HepG2 (cell line): Measurements from ENCODE around the gene STK10. TPM values are rescaled to one million over a fixed set of nuclear protein-coding genes. Genes with fewer than 3 reads are reported as not detected.

ENCODE experiments used
- ATAC-seq: fragments of 200-7000 bp; cut with Tn5 transposase; 3 replicates; pipeline ENCODE4 v1.9.1; 2020; ENCODE audit warnings: mild to moderate bottlenecking, moderate library complexity
- BruUV-seq: library from RNA; stranded (reverse); fragments of 400-500 nt; replicated peaks from 2 replicates; lab custom pipeline; 2021; lab: Mats Ljungman, UMichigan
- CTCF ChIA-PET: fragments of 300-600 bp; formaldehyde crosslinking; extraction: SDS; loops from one replicate; lab custom pipeline; 2021; ENCODE audit warnings: low total read pairs, inconsistent platforms, low intra/inter-chr PET ratio; lab: Yijun Ruan, JAX
- POLR2A ChIA-PET: fragments of 350-600 bp; sonication (Branson Sonifier 250); formaldehyde crosslinking; loops from one replicate; lab custom pipeline; 2020; ENCODE audit warnings: antibody characterized with exemption, inconsistent platforms; lab: Yijun Ruan, JAX
- DNase-seq: peaks from one replicate; pipeline ENCODE4 v3.0.0-alpha.2; 2015; ENCODE audit warnings: low spot score
- FAIRE-seq: peaks from 3 replicates; lab custom pipeline; 2011; peaks lifted over from hg19 to GRCh38; lab: Jason Lieb, UNC
- H2AFZ ChIP-seq: one replicate; pipeline ENCODE4 v1.6.1; 2011; ENCODE audit warnings: low read length, inconsistent platforms
- H3K27ac ChIP-seq: fragments of 300-600 bp; 3 replicates; pipeline ENCODE4 v1.8.0; 2011; ENCODE audit warnings: mixed run types, mild to moderate bottlenecking, mixed read lengths, low read length, inconsistent platforms; ENCODE audit not compliant: insufficient read depth; ENCODE audit errors: extremely low read length
- H3K27me3 ChIP-seq, 2 experiments: fragments of 200-600 bp in 1 of 2; 2 replicates in 1 of 2; 3 replicates in 1 of 2; pipeline versions ENCODE4 v1.6.0 to v1.8.0; 2011; ENCODE audit warnings: low read length in 2 of 2, mild to moderate bottlenecking in 2 of 2, moderate library complexity in 2 of 2, inconsistent platforms in 1 of 2; ENCODE audit not compliant: insufficient read depth in 2 of 2, control insufficient read depth in 1 of 2
- H3K36me3 ChIP-seq, 2 experiments: fragments of 200-600 bp in 1 of 2; replicated peaks in 1 of 2; 2 replicates in 1 of 2; 3 replicates in 1 of 2; pipeline versions ENCODE4 v1.5.1 to v1.8.0; 2011; ENCODE audit warnings: low read length in 2 of 2, inconsistent platforms in 1 of 2; ENCODE audit not compliant: insufficient read depth in 2 of 2, control insufficient read depth in 1 of 2
- H3K4me1 ChIP-seq: 2 replicates; pipeline ENCODE4 v1.5.1; 2012; ENCODE audit warnings: low read length, inconsistent platforms; ENCODE audit not compliant: insufficient read depth
- H3K4me2 ChIP-seq: 2 replicates; pipeline ENCODE4 v1.6.0; 2011; ENCODE audit warnings: low read depth, low read length, inconsistent platforms
- H3K4me3 ChIP-seq, 3 experiments: fragments of 200-600 bp in 1 of 3; sonication (generic), shearing (Covaris generic) in 1 of 3; replicated peaks in 1 of 3; 2 replicates each; pipeline ENCODE4 v1.5.1; 2011 to 2016; ENCODE audit warnings: low read length in 3 of 3, inconsistent platforms in 2 of 3, low read depth in 2 of 3, mild to moderate bottlenecking in 2 of 3, control low read depth in 1 of 3, mixed read lengths in 1 of 3; ENCODE audit not compliant: insufficient read depth in 1 of 3
- H3K79me2 ChIP-seq: one replicate; pipeline ENCODE4 v1.6.1; 2011; ENCODE audit warnings: low read length, inconsistent platforms; ENCODE audit not compliant: insufficient read depth
- H3K9ac ChIP-seq: 2 replicates; pipeline ENCODE4 v1.6.0; 2011; ENCODE audit warnings: mild to moderate bottlenecking, low read depth, low read length, inconsistent platforms; ENCODE audit not compliant: insufficient read depth
- H3K9me3 ChIP-seq: 2 replicates; pipeline ENCODE4 v1.5.1; 2012; ENCODE audit warnings: mild to moderate bottlenecking, low read length
- H4K20me1 ChIP-seq: 2 replicates; pipeline ENCODE4 v1.6.0; 2011; ENCODE audit warnings: inconsistent platforms, mild to moderate bottlenecking, low read length, moderate library complexity; ENCODE audit not compliant: insufficient read depth
- CAMTA2 ChIP-seq: sonication (generic); formaldehyde crosslinking; IDR thresholded peaks from 2 replicates; pipeline ENCODE4 v1.4.0; 2020; ENCODE audit warnings: mild to moderate bottlenecking, missing genetic modification reagents, borderline replicate concordance
- CCAR2 ChIP-seq: fragments of 200-400 bp; formaldehyde crosslinking; optimal IDR thresholded peaks from 2 replicates; pipeline ENCODE3; 2018; ENCODE audit warnings: low read depth, mild to moderate bottlenecking, low read length, moderate library complexity
- GABPA ChIP-seq, 2 experiments: IDR thresholded peaks; 2 replicates each; pipeline ENCODE4 v1.6.1; 2011 to 2016; ENCODE audit warnings: low read depth in 2 of 2, low read length in 1 of 2, missing biosample characterization in 1 of 2, missing genetic modification characterization in 1 of 2
- KMT2A ChIP-seq: sonication (generic); formaldehyde crosslinking; IDR thresholded peaks from 2 replicates; pipeline ENCODE4 v1.4.0; 2020; ENCODE audit warnings: missing genetic modification reagents
- NAIF1 ChIP-seq: sonication (generic); formaldehyde crosslinking; IDR thresholded peaks from 2 replicates; pipeline ENCODE4 v1.5.0; 2020; ENCODE audit warnings: mild to moderate bottlenecking, missing genetic modification reagents, borderline replicate concordance
- NFE2L2 ChIP-seq: fragments of 150-350 bp; IDR thresholded peaks from 2 replicates; pipeline ENCODE4 v1.6.1; 2014; ENCODE audit warnings: low read length
- NKX3-1 ChIP-seq: sonication (generic); formaldehyde crosslinking; IDR thresholded peaks from 2 replicates; pipeline ENCODE4 v1.5.0; 2020; ENCODE audit warnings: missing genetic modification reagents
- ONECUT2 ChIP-seq: sonication (generic); formaldehyde crosslinking; IDR thresholded peaks from 2 replicates; pipeline ENCODE4 v1.4.0; 2020; ENCODE audit warnings: missing genetic modification reagents
- RAD51 ChIP-seq: fragments of 450-650 bp; IDR thresholded peaks from 2 replicates; pipeline ENCODE4 v1.6.1; 2016; ENCODE audit warnings: borderline replicate concordance
- RBM39 ChIP-seq: fragments of 200-400 bp; formaldehyde crosslinking; IDR thresholded peaks from one replicate; pipeline ENCODE4 v1.6.1; 2018; ENCODE audit warnings: antibody characterized with exemption, mild to moderate bottlenecking, low read depth, low read length; ENCODE audit not compliant: poor library complexity, severe bottlenecking
- SMARCC2 ChIP-seq: fragments of 450-650 bp; IDR thresholded peaks from 2 replicates; pipeline ENCODE4 v1.6.1; 2017; ENCODE audit warnings: antibody characterized with exemption, mild to moderate bottlenecking
- SP5 ChIP-seq: IDR thresholded peaks from 2 replicates; pipeline ENCODE4 v1.6.1; 2016; ENCODE audit warnings: low read depth, borderline replicate concordance
- TEAD3 ChIP-seq: optimal IDR thresholded peaks from 2 replicates; pipeline ENCODE3; 2016; ENCODE audit warnings: borderline replicate concordance
- ZNF446 ChIP-seq: sonication (generic); formaldehyde crosslinking; IDR thresholded peaks from 2 replicates; pipeline ENCODE4 v1.5.0; 2020; ENCODE audit warnings: mild to moderate bottlenecking, missing genetic modification reagents
- ZNF709 ChIP-seq: sonication (generic); formaldehyde crosslinking; IDR thresholded peaks from 2 replicates; pipeline ENCODE4 v1.5.0; 2020; ENCODE audit warnings: mild to moderate bottlenecking, missing genetic modification reagents
- WGBS: methylation state at CpG from one replicate; pipeline ENCODE4 v1.1.6; 2017; ENCODE audit warnings: low lambda C conversion rate; 5-methylcytosine and 5-hydroxymethylcytosine counted together
- in situ Hi-C: cut with HindIII; loops from 2 replicates; pipeline ENCODE4 v1.10.0; 2017; ENCODE audit warnings: low pct_unique_long_range_greater_than_20kb; ENCODE audit not compliant: extremely low pct_ligation_motif_present
- intact Hi-C: fragments of 100-400 bp; cut with micrococcal nuclease; formaldehyde crosslinking; loops from one replicate; pipeline ENCODE4 v1.10.0; 2022; ENCODE audit not compliant: unreplicated experiment
- polyA plus RNA-seq, 8 experiments: library from polyadenylated mRNA; depleted of rRNA in 3 of 8; stranded (reverse) in 7 of 8; unstranded in 1 of 8; fragments of >200 nt; fragmentation: Illumina TruSeq in 4 of 8; extraction: Trizol in 4 of 8; gene quantifications; 2 replicates each; pipeline versions ENCODE4 v1.2.1 to v1.2.3, GENCODE V29; 2011 to 2016; ENCODE audit warnings: low read depth in 4 of 8, missing spikeins in 1 of 8, mixed read lengths in 1 of 8; ENCODE audit not compliant: insufficient read depth in 1 of 8
- total RNA-seq, 5 experiments: library from RNA; depleted of rRNA; stranded (reverse); fragments of >200 nt; fragmentation: Illumina TruSeq; extraction: Trizol; gene quantifications; 2 replicates each; pipeline ENCODE4 v1.2.3, GENCODE V29; 2016; ENCODE audit warnings: low read depth in 1 of 5
- TF ChIP-seq, protein P1 (sequence below): sonication (generic); formaldehyde crosslinking; IDR thresholded peaks from 2 replicates; pipeline ENCODE4 v1.8.0; 2022; ENCODE audit warnings: low read depth, missing genetic modification reagents
- TF ChIP-seq, protein P2 (sequence below): sonication (generic); formaldehyde crosslinking; conservative IDR thresholded peaks from 2 replicates; pipeline ENCODE4 v1.4.0; 2020; ENCODE audit warnings: missing genetic modification reagents
- TF ChIP-seq, protein P3 (sequence below): conservative IDR thresholded peaks from 2 replicates; pipeline ENCODE4 v1.6.1; 2018; ENCODE audit warnings: missing genetic modification reagents
- TF ChIP-seq, protein P4 (sequence below): fragments of 450-650 bp; IDR thresholded peaks from 2 replicates; pipeline ENCODE4 v1.6.1; 2017

The STK10 gene
- total and polyA plus RNA-seq, 2 of the 13 experiments (the other 11 are each of a cell fraction or from before 2014, with no cell fraction given), result 7.0 to 7.2 TPM

DNA sequence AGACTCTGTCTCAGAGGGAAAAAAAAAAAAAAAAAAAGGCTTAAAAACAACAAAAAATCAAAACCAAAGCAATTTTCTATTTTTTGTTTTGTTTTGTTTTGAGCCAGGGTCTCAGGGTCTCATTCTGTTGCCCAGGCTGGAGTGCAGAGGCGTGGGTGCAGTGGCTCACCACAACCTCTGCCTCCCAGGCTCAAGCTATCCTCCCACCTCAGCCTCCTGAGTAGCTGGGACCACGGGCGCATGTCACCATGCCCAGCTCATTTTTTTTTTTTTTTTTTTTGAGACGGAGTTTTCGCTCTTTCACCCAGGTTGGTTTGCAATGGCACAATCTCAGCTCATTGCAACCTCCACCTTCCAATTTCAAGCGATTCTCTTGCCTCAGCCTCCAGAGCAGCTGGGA lies 5.7 kb downstream of the STK10 start (continued):
- TF ChIP-seq, protein P1, sequence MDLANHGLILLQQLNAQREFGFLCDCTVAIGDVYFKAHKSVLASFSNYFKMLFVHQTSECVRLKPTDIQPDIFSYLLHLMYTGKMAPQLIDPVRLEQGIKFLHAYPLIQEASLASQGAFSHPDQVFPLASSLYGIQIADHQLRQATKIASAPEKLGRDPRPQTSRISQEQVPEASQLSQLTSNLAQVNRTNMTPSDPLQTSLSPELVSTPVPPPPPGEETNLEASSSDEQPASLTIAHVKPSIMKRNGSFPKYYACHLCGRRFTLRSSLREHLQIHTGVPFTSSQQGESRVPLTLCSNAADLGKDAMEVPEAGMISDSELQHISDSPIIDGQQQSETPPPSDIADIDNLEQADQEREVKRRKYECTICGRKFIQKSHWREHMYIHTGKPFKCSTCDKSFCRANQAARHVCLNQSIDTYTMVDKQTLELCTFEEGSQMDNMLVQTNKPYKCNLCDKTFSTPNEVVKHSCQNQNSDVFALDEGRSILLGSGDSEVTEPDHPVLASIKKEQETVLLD (CRISPR knock-in tag), result no peak
- TF ChIP-seq, protein P2, sequence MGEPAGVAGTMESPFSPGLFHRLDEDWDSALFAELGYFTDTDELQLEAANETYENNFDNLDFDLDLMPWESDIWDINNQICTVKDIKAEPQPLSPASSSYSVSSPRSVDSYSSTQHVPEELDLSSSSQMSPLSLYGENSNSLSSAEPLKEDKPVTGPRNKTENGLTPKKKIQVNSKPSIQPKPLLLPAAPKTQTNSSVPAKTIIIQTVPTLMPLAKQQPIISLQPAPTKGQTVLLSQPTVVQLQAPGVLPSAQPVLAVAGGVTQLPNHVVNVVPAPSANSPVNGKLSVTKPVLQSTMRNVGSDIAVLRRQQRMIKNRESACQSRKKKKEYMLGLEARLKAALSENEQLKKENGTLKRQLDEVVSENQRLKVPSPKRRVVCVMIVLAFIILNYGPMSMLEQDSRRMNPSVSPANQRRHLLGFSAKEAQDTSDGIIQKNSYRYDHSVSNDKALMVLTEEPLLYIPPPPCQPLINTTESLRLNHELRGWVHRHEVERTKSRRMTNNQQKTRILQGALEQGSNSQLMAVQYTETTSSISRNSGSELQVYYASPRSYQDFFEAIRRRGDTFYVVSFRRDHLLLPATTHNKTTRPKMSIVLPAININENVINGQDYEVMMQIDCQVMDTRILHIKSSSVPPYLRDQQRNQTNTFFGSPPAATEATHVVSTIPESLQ (CRISPR knock-in tag), result no peak
- TF ChIP-seq, all 625 proteins: peak for 0

DNA sequence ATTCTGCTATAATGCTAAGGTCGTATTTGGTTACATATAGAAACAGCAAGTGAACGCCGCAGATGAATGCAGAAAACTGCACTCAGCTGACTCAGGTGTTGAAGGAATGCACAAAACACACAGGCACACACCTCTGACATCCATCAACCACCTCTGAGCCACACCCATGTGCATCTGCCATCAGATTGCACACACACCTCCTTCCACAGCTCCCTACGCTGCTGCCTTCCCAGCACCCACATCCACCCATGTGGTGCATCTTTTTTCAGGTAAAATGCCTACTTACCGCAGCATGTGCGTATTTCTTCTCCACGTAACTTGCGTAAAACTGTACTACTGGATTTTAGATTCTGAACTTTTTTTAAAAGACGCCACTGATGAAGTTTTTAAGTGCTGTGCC lies 7.1 kb downstream of the STK10 start:
- no peak overlapping the region for H2AFZ ChIP-seq
- CTCF ChIA-PET, result no interaction called here
- 95% methylated on average over 9 of the region's 9 CpGs for WGBS
- ATAC-seq (no peak), DNase-seq (no peak), FAIRE-seq (no peak)
- no TSS peak for BruUV-seq
- H3K4me1 ChIP-seq, result peaks cover 29% of the 10 kb centered on the region
- 0 out of 5 replicates have a peak, but pooled peaks cover 0 to 1% of the 10 kb centered on the region in 2 experiments for H3K36me3 ChIP-seq
- H3K9ac ChIP-seq, result no peak overlapping the region
- peaks cover 3% of the 10 kb centered on the region for H3K79me2 ChIP-seq
- no peak overlapping the region for H3K4me2 ChIP-seq
- H3K27ac ChIP-seq, result no peak overlapping the region
- H3K9me3 ChIP-seq, result no peaks in the 10 kb centered on the region
- no peak overlapping the region for H3K4me3 ChIP-seq
- no peaks in the 10 kb centered on the region for H4K20me1 ChIP-seq
- POLR2A ChIA-PET, result interaction anchor here (0.9 kb wide), 1 partner anchor 16 kb away, joined by 3 read pairs; no protein-coding TSS in a partner anchor
- in situ Hi-C loops (no loop called here), intact Hi-C loops (no loop called here)
- no peaks in the 10 kb centered on the region for H3K27me3 ChIP-seq
- no peak for TF ChIP-seq ZNF709
- TF ChIP-seq, protein P3, sequence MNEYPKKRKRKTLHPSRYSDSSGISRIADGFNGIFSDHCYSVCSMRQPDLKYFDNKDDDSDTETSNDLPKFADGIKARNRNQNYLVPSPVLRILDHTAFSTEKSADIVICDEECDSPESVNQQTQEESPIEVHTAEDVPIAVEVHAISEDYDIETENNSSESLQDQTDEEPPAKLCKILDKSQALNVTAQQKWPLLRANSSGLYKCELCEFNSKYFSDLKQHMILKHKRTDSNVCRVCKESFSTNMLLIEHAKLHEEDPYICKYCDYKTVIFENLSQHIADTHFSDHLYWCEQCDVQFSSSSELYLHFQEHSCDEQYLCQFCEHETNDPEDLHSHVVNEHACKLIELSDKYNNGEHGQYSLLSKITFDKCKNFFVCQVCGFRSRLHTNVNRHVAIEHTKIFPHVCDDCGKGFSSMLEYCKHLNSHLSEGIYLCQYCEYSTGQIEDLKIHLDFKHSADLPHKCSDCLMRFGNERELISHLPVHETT, result no peak
- TF ChIP-seq SP5, result no peak
- no peak for TF ChIP-seq RBM39
- TF ChIP-seq ZNF446 (CRISPR knock-in tag), result no peak
- no peak for TF ChIP-seq GABPA (IDR thresholded peaks at IDR 0.05; ENCODE audit: low read depth, low read length)
- no peak for TF ChIP-seq GABPA (CRISPR knock-in tag; IDR thresholded peaks at IDR 0.05; ENCODE audit: low read depth)
- TF ChIP-seq NAIF1 (CRISPR knock-in tag), result no peak
- no peak for TF ChIP-seq RAD51
- TF ChIP-seq CAMTA2, result no peak
- TF ChIP-seq, protein P4, sequence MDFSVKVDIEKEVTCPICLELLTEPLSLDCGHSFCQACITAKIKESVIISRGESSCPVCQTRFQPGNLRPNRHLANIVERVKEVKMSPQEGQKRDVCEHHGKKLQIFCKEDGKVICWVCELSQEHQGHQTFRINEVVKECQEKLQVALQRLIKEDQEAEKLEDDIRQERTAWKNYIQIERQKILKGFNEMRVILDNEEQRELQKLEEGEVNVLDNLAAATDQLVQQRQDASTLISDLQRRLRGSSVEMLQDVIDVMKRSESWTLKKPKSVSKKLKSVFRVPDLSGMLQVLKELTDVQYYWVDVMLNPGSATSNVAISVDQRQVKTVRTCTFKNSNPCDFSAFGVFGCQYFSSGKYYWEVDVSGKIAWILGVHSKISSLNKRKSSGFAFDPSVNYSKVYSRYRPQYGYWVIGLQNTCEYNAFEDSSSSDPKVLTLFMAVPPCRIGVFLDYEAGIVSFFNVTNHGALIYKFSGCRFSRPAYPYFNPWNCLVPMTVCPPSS, result no peak
- no peak for TF ChIP-seq ONECUT2 (CRISPR knock-in tag)
- TF ChIP-seq KMT2A (CRISPR knock-in tag), result no peak
- no peak for TF ChIP-seq TEAD3 (CRISPR knock-in tag)
- TF ChIP-seq NFE2L2, result no peak
- no peak for TF ChIP-seq CCAR2
- TF ChIP-seq SMARCC2, result no peak
- no peak for TF ChIP-seq NKX3-1
